MCF 10A (cell line): ENCODE measurements around the gene ZNF827. TPM values are rescaled to one million over a fixed set of nuclear protein-coding genes. Genes with fewer than 3 reads are reported as not detected.

Experiments used
- BruUV-seq: library from RNA; stranded (reverse); fragments of 400-500 nt; replicated peaks from 2 replicates; lab custom pipeline; 2021; lab: Mats Ljungman, UMichigan
- CTCF ChIA-PET: fragments of 300-600 bp; sonication (Branson Sonifier 250); formaldehyde crosslinking; extraction: SDS; loops from one replicate; lab custom pipeline; 2021; ENCODE audit warnings: antibody characterized with exemption, inconsistent platforms; lab: Yijun Ruan, JAX
- POLR2A ChIA-PET: fragments of 300-600, 350-650 bp; sonication (Branson Sonifier 250); formaldehyde crosslinking; extraction: SDS; loops from one replicate; lab custom pipeline; 2020; ENCODE audit warnings: antibody characterized with exemption, inconsistent platforms; lab: Yijun Ruan, JAX
- DNase-seq: peaks from one replicate; pipeline ENCODE4 v3.0.0-alpha.2; 2018; ENCODE audit not compliant: unreplicated experiment
- H3K27ac Mint-ChIP-seq: one replicate; pipeline ENCODE4 v1.8.0; 2022; ENCODE audit warnings: mild to moderate bottlenecking, low read depth, mixed read lengths; ENCODE audit not compliant: unreplicated experiment
- H3K27me3 Mint-ChIP-seq: one replicate; pipeline ENCODE4 v1.8.0; 2022; ENCODE audit warnings: mixed read lengths; ENCODE audit not compliant: insufficient read depth, unreplicated experiment
- H3K36me3 Mint-ChIP-seq: one replicate; pipeline ENCODE4 v1.8.0; 2022; ENCODE audit warnings: mild to moderate bottlenecking, moderate library complexity, mixed read lengths; ENCODE audit not compliant: insufficient read depth, unreplicated experiment
- H3K4me1 Mint-ChIP-seq: one replicate; pipeline ENCODE4 v1.8.0; 2022; ENCODE audit warnings: mixed read lengths; ENCODE audit not compliant: insufficient read depth, unreplicated experiment
- H3K4me3 Mint-ChIP-seq: one replicate; pipeline ENCODE4 v1.8.0; 2022; ENCODE audit warnings: mild to moderate bottlenecking, moderate library complexity, mixed read lengths; ENCODE audit not compliant: unreplicated experiment
- H3K9me3 Mint-ChIP-seq: one replicate; pipeline ENCODE4 v1.8.0; 2022; ENCODE audit warnings: mixed read lengths; ENCODE audit not compliant: unreplicated experiment
- CTCF ChIP-seq: fragments of 200-600 bp; IDR thresholded peaks from one replicate; pipeline ENCODE4 v1.8.0; 2022; ENCODE audit warnings: antibody characterized with exemption, mild to moderate bottlenecking; ENCODE audit not compliant: unreplicated experiment
- intact Hi-C: fragments of 100-400 bp; cut with micrococcal nuclease; formaldehyde crosslinking; loops from 2 replicates; pipeline ENCODE4 v1.14.1; 2022
- total RNA-seq: library from RNA; stranded (reverse); gene quantifications from 2 replicates; pipeline ENCODE4 v1.2.3, GENCODE V29; 2022

ZNF827 gene
- total RNA-seq, 1 experiment from 2014 or later, result 11.3 TPM

GRCh38 chr4:145795521-145795920 lies 143.1 kb downstream of the ZNF827 start:
- H3K4me1 Mint-ChIP-seq, result no peaks in the 10 kb centered on the region
- CTCF ChIA-PET, result interaction anchor here (1.0 to 1.1 kb wide), 2 partner anchors 59 to 151 kb away, joined by 3 to 4 read pairs; no protein-coding TSS in a partner anchor
- POLR2A ChIA-PET, result no interaction called here
- TF ChIP-seq CTCF, result no peak
- BruUV-seq, result no TSS peak
- intact Hi-C loops, result no loop called here
- H3K36me3 Mint-ChIP-seq, result no peaks in the 10 kb centered on the region
- H3K4me3 Mint-ChIP-seq, result no peak overlapping the region
- no peak for DNase-seq
- H3K27me3 Mint-ChIP-seq, result no peaks in the 10 kb centered on the region
- H3K27ac Mint-ChIP-seq, result no peak overlapping the region
- no peaks in the 10 kb centered on the region for H3K9me3 Mint-ChIP-seq

- H3K9me3 Mint-ChIP-seq, result no peaks in the 10 kb centered on the region
- no peaks in the 10 kb centered on the region for H3K36me3 Mint-ChIP-seq
- no peaks in the 10 kb centered on the region for H3K4me1 Mint-ChIP-seq
- TF ChIP-seq CTCF, result no peak
- no peak for DNase-seq
- CTCF ChIA-PET, result interaction anchor here (0.6 to 0.9 kb wide), 3 partner anchors 19 to 325 kb away, joined by 3 to 4 read pairs (median 4); no protein-coding TSS in a partner anchor
- H3K27me3 Mint-ChIP-seq, result no peaks in the 10 kb centered on the region
- intact Hi-C loops, result no loop called here
- BruUV-seq, result no TSS peak
- no peak overlapping the region for H3K4me3 Mint-ChIP-seq
- POLR2A ChIA-PET, result no interaction called here
- H3K27ac Mint-ChIP-seq, result no peak overlapping the region
Measured at GRCh38 chr4:145792429-145792828, 146.2 kb downstream of the ZNF827 start.

- CTCF ChIA-PET, result interaction anchor here (0.6 to 0.9 kb wide), 4 partner anchors 19 to 326 kb away, joined by 3 to 6 read pairs (median 4); no protein-coding TSS in a partner anchor
- POLR2A ChIA-PET, result no interaction called here
- no TSS peak for BruUV-seq
Measured at GRCh38 chr4:145791988-145792387, 146.6 kb downstream of the ZNF827 start.

GRCh38 chr4:145788755-145789154 lies 149.9 kb downstream of the ZNF827 start:
- intact Hi-C loops, result no loop called here
- CTCF ChIA-PET, result no interaction called here
- no peak overlapping the region for H3K27ac Mint-ChIP-seq
- BruUV-seq, result no TSS peak
- TF ChIP-seq CTCF, result no peak
- H3K36me3 Mint-ChIP-seq, result no peaks in the 10 kb centered on the region
- H3K4me3 Mint-ChIP-seq, result no peak overlapping the region
- H3K9me3 Mint-ChIP-seq, result no peaks in the 10 kb centered on the region
- POLR2A ChIA-PET, result interaction anchor here (0.7 to 1.4 kb wide), 2 partner anchors 10 to 63 kb away, joined by 3 read pairs; no protein-coding TSS in a partner anchor
- no peaks in the 10 kb centered on the region for H3K4me1 Mint-ChIP-seq
- DNase-seq, result no peak
- no peaks in the 10 kb centered on the region for H3K27me3 Mint-ChIP-seq

More at GRCh38 chr4:145791988-145792387, 146.6 kb downstream of the ZNF827 start:
- TF ChIP-seq CTCF, result no peak
- H3K4me3 Mint-ChIP-seq, result no peak overlapping the region
- intact Hi-C loops, result no loop called here
- H3K9me3 Mint-ChIP-seq, result no peaks in the 10 kb centered on the region
- DNase-seq, result no peak
- H3K36me3 Mint-ChIP-seq, result no peaks in the 10 kb centered on the region
- H3K27me3 Mint-ChIP-seq, result no peaks in the 10 kb centered on the region
- H3K4me1 Mint-ChIP-seq, result no peaks in the 10 kb centered on the region
- H3K27ac Mint-ChIP-seq, result no peak overlapping the region
